MG63 (cell line): ENCODE results near the gene LTC4S. TPM values are rescaled to one million over a fixed set of nuclear protein-coding genes. Genes with fewer than 3 reads are reported as not detected.
"Not testable (repeated sequence)": the region's sequence is repeated elsewhere in the genome, so short reads cannot be mapped to it uniquely, and the experiment has no call there.

Experiments
- DNase-seq: peaks from one replicate; pipeline ENCODE4 v3.0.0-alpha.2; 2020
- H3K27me3 ChIP-seq: fragments of 250-450 bp; sonication (Bioruptor Pico); 2 replicates; pipeline ENCODE4 v1.5.1; 2020; ENCODE audit warnings: mild to moderate bottlenecking, moderate library complexity
- H3K36me3 ChIP-seq: fragments of 250-450 bp; sonication (Bioruptor Pico); 2 replicates; pipeline ENCODE4 v1.5.1; 2020; ENCODE audit warnings: mild to moderate bottlenecking, moderate library complexity
- H3K4me3 ChIP-seq: fragments of 250-450 bp; sonication (Bioruptor Pico); 2 replicates; pipeline ENCODE4 v1.5.1; 2020; ENCODE audit warnings: mild to moderate bottlenecking, moderate library complexity
- H3K9me3 ChIP-seq: fragments of 250-450 bp; sonication (Bioruptor Pico); 2 replicates; pipeline ENCODE4 v1.5.1; 2020; ENCODE audit warnings: mild to moderate bottlenecking, moderate library complexity
- total RNA-seq: library from RNA; depleted of rRNA; stranded (reverse); fragments of >200 nt; shearing (Covaris generic); gene quantifications from 2 replicates; pipeline ENCODE4 v1.2.3, GENCODE V29; 2014; ENCODE audit warnings: low replicate concordance

The LTC4S gene
- total RNA-seq, 1 experiment from 2014 or later, result not detected

DNA sequence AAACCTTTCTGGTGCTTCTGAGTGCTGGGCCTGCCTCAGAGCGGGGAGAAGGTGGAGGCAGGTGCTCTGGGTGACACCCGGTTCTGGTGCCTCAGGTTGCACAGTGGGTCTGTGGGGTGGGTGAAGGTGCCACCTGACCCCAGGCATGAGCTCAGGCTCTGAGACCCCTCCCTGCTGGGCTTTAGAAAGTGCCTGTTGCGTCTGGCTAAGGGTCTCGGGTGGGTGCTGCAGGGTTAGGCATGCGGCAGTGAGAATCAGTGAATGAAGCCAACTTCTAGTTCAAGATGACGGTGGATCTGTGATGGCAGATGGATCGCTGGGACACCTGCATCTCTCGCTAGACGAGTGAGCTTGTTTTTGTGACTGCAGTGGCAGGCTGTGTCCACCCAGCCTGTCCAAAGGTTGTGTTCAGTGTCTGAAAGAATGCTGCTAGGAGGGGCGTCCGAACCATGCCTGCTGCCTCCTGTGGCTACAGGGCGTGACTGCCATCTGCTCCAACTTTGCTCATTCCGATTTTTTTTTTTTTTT, 31.9 kb downstream of the LTC4S start:
- peaks cover 3% of the 10 kb centered on the region; the same call in 1 of the 2 replicates for H3K9me3 ChIP-seq
- no peaks in the 10 kb centered on the region for H3K27me3 ChIP-seq
- no peak overlapping the region for H3K4me3 ChIP-seq
- H3K36me3 ChIP-seq, result peaks cover 88% of the 10 kb centered on the region
- DNase-seq, result no peak

DNA sequence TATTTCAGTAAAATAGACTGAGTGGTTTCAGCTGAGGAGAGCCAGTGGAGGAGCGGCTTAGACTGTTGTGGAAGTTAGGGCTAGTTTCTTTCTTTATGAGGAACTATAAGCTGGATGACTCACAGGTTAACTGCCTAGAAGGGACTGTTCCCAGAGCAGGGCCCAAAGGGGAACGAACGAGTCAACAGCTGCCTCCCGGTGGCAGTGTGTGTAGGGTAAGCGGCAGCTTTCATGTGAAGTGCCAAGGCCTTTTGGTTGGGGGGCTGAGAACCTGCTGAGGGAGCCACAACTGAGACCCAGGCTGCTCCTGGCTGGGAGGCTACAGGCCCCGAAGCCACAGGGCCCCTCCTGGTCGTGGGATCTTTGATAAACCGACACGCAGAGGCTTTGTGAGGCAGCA, 33.9 kb downstream of the LTC4S start:
- peak; percentile 66 for DNase-seq
- Histone ChIP-seq H3K4me3 (no peak overlapping the region), H3K9me3 (peaks cover 3% of the 10 kb centered on the region; the same call in 1 of the 2 replicates), H3K36me3 (peaks cover 99% of the 10 kb centered on the region), H3K27me3 (no peaks in the 10 kb centered on the region)

DNA sequence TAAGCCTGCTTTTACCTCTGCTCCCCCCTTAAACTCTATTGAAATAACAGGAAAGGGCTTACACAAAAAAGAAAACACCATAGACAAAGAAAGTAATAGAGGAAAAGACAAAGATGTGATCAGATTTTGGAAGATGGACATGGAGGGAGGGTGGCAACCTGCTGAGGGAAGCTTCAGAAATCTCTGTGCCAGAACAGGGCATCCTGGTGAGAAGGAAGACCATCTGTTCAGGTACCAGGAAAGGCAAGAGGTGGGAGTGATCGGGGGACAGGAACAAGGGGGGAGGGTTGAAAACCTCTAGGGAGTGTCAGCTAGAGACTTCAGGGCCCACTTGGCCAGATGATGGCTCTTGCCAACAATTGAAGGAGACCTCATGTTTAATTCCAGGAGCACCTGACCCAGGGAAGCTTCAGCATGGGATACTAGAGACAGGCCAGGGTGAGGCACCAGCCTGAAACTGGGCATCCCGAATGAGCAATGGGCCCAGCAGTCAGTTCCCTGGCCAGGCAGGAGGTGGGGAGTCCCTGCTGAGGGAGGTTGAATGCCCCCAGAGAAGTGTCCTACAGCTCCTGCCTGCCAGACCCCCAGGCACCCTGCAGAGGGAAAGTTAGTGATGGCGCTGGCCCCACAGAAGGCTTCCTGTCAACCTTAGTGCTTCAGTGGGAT, 35.1 kb downstream of the LTC4S start:
- no peak for DNase-seq

DNA sequence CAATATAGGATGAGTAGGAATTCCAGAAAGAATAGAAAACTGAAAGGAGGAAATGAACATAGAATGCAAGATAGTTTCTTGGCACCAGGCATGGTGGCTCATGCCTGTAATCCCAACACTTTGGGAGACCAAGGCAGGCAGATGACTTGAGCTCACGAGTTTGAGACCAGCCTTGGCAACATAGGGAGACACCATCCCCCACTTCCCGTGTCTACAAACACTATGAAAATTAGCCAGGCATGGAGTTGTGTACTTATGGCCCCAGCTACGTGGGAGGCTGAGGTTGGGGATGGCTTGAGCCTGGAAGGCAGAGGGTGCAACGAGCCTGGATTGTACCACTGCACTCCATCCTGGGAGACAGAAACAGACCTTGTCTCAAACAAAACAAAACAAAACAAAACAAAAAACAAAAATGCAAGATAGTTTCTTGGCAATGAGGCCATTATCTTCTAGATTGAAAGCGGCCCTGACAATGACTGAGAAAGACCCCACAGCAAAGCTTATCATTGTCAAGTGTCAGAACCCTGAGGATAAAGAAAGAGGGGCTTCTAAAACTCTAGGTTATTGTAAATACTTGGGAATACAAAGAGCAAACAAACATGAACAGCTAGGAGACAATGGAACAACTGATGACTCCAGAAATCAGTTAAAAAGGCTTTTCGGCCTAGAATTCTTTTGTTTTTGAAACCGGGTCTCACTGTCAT, 36.1 kb downstream of the LTC4S start:
- peaks cover 99% of the 10 kb centered on the region for H3K36me3 ChIP-seq
- H3K27me3 ChIP-seq, result no peaks in the 10 kb centered on the region
- DNase-seq, result no peak
- H3K9me3 ChIP-seq, result peaks cover 3% of the 10 kb centered on the region; the same call in 1 of the 2 replicates
- no peak overlapping the region for H3K4me3 ChIP-seq

More for the DNA sequence above, 35.1 kb downstream of the LTC4S start:
- H3K9me3 ChIP-seq, result peaks cover 3% of the 10 kb centered on the region; the same call in 1 of the 2 replicates
- H3K36me3 ChIP-seq, result peaks cover 100% of the 10 kb centered on the region
- H3K4me3 ChIP-seq, result no peak overlapping the region
- no peaks in the 10 kb centered on the region for H3K27me3 ChIP-seq

DNA sequence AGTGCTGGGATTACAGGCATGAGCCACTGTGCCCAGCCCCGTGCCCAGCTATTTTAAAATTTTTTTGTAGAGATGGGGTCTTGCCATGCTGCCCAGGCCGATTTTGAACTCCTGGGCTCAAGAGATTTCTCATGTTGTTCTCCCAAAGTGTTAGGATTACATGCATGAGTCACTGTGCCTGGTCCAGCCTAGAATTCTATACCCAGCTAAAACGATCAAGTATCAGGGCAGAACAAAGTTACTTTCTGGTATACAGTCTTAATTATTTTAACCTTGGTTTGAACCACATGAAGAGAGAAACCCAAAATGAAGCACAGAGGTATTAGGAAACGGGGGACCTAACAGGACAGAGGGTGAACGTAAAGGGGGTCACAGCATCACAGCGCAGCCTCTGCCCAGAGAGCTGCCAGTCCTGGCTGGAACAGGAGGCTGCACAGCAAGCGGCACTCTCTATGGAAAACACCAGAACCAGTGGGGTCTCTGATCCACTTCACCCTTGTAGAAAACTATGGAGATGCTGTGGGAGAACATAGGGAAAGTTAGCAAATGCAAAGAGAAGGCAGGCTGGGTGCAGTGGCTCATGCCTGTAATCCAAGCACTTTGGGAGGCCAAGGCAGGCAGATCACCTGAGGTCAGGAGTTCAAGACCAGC, 37.2 kb downstream of the LTC4S start:
- DNase-seq, result no peak
- H3K27me3 ChIP-seq, result no peaks in the 10 kb centered on the region
- peaks cover 3% of the 10 kb centered on the region; the same call in 1 of the 2 replicates for H3K9me3 ChIP-seq
- H3K4me3 ChIP-seq, result no peak overlapping the region
- peaks cover 96% of the 10 kb centered on the region for H3K36me3 ChIP-seq

DNA sequence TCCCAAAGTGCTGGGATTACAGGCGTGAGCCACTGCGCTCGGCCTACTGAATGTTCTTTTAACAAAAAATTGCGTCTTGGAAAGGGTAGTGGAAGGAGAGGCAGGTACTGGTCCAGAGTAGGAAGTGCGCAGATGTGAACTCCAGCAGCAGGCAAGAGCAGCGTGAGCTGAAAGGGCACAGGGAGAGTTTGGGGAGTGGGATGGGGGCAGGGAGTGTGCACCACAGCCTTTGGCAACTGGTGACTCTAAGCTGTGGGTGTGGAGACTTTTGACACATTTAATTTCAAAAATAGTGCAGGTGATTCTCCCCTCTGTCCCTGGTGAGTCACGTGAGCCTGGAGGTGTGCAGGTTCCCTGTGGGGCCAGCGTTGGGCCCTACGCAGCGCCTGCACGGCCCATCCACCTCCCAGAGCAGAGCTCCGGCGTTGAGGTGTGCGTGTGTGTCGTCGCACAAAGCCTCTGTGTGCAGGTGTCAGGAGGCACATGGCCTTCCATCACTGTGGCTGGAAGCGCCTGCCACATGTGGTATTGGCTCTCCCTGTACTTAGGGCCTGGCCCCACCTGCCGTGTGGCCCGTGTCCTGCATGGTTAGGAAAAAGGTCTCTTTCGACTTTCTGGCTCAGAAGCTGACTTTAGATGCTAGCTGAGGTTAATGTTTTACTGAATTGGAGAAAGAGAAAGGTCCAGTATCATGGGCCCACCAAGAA, 38.4 kb downstream of the LTC4S start:
- DNase-seq, result no peak
- Histone ChIP-seq H3K4me3 (no peak overlapping the region), H3K36me3 (peaks cover 96% of the 10 kb centered on the region), H3K9me3 (peaks cover 3% of the 10 kb centered on the region; the same call in 1 of the 2 replicates), H3K27me3 (no peaks in the 10 kb centered on the region)

DNA sequence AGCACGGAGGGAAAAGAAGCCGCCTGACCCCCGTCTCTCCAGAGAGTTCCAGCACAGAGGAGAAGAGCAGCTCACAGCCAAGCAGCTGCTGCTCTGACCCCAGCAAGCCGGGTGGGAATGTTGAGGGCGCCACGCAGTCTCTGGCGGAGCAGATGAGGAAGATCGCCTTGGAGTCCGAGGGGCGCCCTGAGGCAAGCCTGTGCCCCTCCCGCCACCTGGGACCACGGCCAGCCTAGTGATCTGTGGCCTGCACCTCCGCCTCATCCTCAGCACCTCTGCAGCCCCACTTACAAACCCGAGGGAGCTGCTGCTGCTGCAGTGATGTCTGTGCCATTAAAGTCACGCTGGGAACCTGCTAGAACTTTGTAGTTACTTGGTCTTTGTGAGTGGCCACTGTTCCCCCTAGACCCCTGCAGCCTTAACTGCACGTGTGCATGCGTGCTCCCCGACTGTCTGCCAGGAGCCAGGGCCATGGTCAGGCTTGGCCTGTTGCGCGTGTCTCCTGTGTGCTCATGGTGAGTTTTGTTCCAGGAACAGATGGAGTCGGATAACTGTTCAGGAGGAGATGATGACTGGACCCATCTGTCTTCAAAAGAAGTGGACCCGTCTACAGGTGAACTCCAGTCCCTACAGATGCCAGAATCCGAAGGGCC, 39.4 kb downstream of the LTC4S start:
- DNase-seq, result no peak
- no peak overlapping the region for H3K4me3 ChIP-seq
- H3K36me3 ChIP-seq, result peaks cover 96% of the 10 kb centered on the region
- no peaks in the 10 kb centered on the region for H3K27me3 ChIP-seq
- H3K9me3 ChIP-seq, result peaks cover 3% of the 10 kb centered on the region; the same call in 1 of the 2 replicates

DNA sequence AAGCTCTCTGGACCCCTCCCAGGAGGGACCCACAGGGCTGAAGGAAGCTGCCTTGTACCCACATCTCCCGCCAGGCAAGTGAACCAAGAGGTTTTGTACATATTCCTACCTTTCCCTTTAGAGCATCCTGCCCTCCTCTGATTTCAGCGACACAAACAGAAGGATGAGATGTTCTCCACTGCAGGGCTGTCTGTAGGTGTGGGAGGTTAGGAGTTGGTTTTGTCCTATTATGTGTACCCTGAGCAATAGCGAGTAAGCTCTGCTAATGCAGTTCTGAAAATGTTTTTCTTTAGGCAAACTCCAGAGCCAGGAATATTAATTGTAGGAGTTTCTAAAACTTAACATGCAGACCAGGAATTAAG, 39.9 kb downstream of the LTC4S start:
- peaks cover 96% of the 10 kb centered on the region for H3K36me3 ChIP-seq
- no peak for DNase-seq
- no peaks in the 10 kb centered on the region for H3K27me3 ChIP-seq
- H3K4me3 ChIP-seq, result no peak overlapping the region
- peaks cover 3% of the 10 kb centered on the region; the same call in 1 of the 2 replicates for H3K9me3 ChIP-seq

DNA sequence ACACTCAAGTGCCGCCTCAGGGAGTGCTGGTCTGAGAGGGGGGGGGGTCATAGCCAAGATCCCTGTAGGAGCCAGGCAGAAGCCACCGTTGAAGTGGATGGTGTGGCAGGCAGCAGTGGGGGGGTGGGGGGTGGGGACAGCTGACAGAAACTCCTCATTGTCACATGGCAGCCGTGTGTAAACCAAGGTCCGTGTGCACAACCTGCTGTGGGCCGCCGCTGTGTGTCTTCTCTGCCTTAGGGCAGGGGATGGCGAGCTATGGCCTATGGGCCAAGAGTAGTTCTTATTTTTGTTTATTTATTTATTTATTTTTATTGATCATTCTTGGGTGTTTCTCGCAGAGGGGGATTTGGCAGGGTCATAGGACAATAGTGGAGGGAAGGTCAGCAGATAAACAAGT, 40.3 kb downstream of the LTC4S start:
- DNase-seq, result no peak
- peaks cover 94% of the 10 kb centered on the region for H3K36me3 ChIP-seq
- no peaks in the 10 kb centered on the region for H3K27me3 ChIP-seq
- H3K4me3 ChIP-seq, result no peak overlapping the region
- peaks cover 3% of the 10 kb centered on the region; the same call in 1 of the 2 replicates for H3K9me3 ChIP-seq

DNA sequence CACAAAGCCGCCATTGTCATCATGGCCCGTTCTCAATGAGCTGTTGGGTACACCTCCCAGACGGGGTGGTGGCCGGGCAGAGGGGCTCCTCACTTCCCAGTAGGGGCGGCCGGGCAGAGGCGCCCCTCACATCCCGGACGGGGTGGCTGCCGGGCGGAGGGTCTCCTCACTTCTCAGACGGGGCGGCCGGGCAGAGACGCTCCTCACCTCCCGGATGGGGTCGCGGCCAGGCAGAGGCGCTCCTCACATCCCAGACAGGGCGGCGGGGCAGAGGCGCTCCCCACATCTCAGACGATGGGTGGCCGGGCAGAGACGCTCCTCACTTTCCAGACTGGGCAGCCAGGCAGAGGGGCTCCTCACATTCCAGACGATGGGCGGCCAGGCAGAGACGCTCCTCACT, 41.1 kb downstream of the LTC4S start:
- H3K36me3 ChIP-seq, result peaks cover 92% of the 10 kb centered on the region
- H3K27me3 ChIP-seq, H3K9me3 ChIP-seq, H3K4me3 ChIP-seq, DNase-seq: not testable (repeated sequence)

DNA sequence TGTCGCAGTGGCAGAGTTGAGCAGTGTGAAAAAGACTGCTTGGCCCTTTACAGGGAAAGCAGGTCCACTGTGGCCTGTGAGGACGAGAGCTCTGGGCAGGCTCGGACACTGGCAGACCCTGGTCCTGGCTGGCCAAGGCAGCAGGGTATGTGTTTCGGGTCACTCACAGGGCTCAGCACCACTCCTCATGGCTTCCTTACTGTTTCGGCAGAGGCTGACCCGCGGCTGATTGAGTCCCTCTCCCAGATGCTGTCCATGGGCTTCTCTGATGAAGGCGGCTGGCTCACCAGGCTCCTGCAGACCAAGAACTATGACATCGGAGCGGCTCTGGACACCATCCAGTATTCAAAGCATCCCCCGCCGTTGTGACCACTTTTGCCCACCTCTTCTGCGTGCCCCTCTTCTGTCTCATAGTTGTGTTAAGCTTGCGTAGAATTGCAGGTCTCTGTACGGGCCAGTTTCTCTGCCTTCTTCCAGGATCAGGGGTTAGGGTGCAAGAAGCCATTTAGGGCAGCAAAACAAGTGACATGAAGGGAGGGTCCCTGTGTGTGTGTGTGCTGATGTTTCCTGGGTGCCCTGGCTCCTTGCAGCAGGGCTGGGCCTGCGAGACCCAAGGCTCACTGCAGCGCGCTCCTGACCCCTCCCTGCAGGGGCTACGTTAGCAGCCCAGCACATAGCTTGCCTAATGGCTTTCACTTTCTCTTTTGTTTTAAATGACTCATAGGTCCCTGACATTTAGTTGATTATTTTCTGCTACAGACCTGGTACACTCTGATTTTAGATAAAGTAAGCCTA, 42.6 kb downstream of the LTC4S start:
- Histone ChIP-seq H3K4me3 (no peak overlapping the region), H3K36me3 (peaks cover 81% of the 10 kb centered on the region), H3K27me3 (no peaks in the 10 kb centered on the region), H3K9me3 (no peaks in the 10 kb centered on the region)
- DNase-seq, result no peak

DNA sequence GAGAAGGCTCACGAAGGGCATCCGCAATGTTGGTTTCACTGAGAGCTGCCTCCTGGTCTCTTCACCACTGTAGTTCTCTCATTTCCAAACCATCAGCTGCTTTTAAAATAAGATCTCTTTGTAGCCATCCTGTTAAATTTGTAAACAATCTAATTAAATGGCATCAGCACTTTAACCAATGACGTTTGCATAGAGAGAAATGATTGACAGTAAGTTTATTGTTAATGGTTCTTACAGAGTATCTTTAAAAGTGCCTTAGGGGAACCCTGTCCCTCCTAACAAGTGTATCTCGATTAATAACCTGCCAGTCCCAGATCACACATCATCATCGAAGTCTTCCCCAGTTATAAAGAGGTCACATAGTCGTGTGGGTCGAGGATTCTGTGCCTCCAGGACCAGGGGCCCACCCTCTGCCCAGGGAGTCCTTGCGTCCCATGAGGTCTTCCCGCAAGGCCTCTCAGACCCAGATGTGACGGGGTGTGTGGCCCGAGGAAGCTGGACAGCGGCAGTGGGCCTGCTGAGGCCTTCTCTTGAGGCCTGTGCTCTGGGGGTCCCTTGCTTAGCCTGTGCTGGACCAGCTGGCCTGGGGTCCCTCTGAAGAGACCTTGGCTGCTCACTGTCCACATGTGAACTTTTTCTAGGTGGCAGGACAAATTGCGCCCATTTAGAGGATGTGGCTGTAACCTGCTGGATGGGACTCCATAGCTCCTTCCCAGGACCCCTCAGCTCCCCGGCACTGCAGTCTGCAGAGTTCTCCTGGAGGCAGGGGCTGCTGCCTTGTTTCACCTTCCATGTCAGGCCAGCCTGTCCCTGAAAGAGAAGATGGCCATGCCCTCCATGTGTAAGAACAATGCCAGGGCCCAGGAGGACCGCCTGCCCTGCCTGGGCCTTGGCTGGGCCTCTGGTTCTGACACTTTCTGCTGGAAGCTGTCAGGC, 43.6 kb downstream of the LTC4S start:
- peaks cover 72% of the 10 kb centered on the region for H3K36me3 ChIP-seq
- H3K9me3 ChIP-seq, result no peaks in the 10 kb centered on the region
- no peak overlapping the region for H3K4me3 ChIP-seq
- DNase-seq, result no peak
- no peaks in the 10 kb centered on the region for H3K27me3 ChIP-seq

DNA sequence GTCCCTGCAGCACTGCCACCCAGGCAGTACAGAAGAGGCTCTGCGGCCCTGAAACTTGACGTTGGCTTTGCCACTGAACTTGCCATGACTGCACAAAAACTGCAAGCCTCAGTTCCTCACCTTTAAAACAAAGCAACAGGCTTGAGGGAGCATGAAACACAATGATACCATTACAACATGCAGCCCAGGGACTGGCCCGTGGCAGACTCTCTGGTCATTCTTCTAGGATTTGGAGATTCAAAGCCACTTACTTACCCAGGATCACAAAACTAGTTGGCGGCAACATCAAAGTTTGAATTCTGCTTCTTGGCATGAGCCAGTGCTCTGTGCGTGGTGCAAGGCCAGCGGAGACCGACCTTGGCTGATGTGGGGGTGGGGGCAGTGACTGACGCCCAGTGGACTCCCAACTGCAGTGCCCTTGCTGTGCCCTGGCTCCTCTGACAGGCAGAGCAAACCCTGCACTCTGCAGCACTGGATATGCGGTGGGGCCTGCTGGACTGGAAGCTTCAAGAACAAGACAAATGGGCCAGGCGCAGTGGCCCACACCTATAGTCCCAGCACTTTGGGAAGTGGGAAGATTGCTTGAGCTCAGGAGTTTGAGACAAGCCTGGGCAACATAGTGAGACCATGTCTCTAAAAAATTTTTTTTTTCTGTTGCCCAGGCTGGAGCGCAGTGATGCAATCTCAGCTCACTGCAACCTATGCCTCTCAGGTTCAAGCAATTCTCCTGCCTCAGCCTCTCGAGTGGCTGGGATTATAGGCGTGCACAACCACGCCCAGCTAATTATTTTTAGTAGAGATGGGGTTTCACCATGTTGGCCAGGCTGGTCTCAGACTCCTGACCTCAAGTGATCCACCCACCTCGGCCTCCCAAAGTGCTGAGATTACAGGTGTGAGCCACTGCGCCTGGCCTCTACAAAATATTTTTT, 45.8 kb downstream of the LTC4S start:
- DNase-seq, result no peak
- H3K27me3 ChIP-seq, result no peaks in the 10 kb centered on the region
- peaks cover 56% of the 10 kb centered on the region for H3K36me3 ChIP-seq
- H3K9me3 ChIP-seq, result peaks cover under 1% of the 10 kb centered on the region
- no peak overlapping the region for H3K4me3 ChIP-seq

DNA sequence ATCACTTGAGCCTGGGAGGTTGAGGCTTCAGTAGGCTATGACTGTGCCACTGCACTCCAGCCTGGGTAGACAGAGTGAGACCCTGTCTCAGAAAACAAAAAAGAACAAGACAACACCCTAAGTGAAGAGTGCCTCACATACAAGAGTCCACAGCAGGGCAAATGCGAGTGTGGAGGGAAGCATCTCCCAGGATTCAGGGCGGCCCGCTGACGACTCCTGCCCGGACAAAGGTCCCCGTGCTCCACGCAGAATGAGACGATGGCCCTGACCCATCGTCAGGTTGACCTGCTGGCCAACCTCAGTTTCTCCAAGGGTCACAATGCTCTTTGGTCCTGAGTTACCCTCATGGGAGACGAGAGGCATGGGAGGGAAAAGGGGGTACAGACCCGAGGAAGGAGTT, 46.5 kb downstream of the LTC4S start:
- Histone ChIP-seq H3K36me3 (peaks cover 56% of the 10 kb centered on the region), H3K9me3 (peaks cover 7% of the 10 kb centered on the region), H3K4me3 (no peak overlapping the region), H3K27me3 (no peaks in the 10 kb centered on the region)
- no peak for DNase-seq
